C4-2B (cell line): ENCODE data around the gene LRCH1.

Experiments used
- CTCF ChIP-seq: fragments of 450-650 bp; conservative IDR thresholded peaks from 2 replicates; pipeline ENCODE4 v1.5.1; 2017; ENCODE audit warnings: mild to moderate bottlenecking
- ZFX ChIP-seq: fragments of 450-650 bp; IDR thresholded peaks from 2 replicates; pipeline ENCODE4 v1.6.1; 2017

- TF ChIP-seq CTCF (no peak), ZFX (no peak)
Measured at GRCh38 chr13:46544811-46545210, 8.2 kb upstream of the LRCH1 start.
